PC-9 (cell line): Measurements from ENCODE around the gene TMC8. TPM values are rescaled to one million over a fixed set of nuclear protein-coding genes. Genes with fewer than 3 reads are reported as not detected.

ENCODE experiments used
- BruUV-seq: library from RNA; stranded (reverse); fragments of 400-500 nt; replicated peaks from 2 replicates; lab custom pipeline; 2021; lab: Mats Ljungman, UMichigan
- CTCF ChIA-PET: fragments of 300-600 bp; sonication (Branson Sonifier 250); formaldehyde crosslinking; loops from one replicate; lab custom pipeline; 2022; ENCODE audit warnings: antibody characterized with exemption; lab: Charles Lee
- POLR2A ChIA-PET: fragments of 300-600 bp; sonication (Branson Sonifier 250); formaldehyde crosslinking; loops from one replicate; lab custom pipeline; 2022; ENCODE audit warnings: antibody characterized with exemption; ENCODE audit not compliant: unreplicated experiment; lab: Charles Lee
- DNase-seq, 2 experiments: peaks; one replicate each; pipeline versions ENCODE4 v3.0.0 to v3.0.0-alpha.2; 2015 to 2022; ENCODE audit warnings: mixed read lengths in 1 of 2
- H2AFZ ChIP-seq: fragments of 200-600 bp; sonication (generic); 2 replicates; pipeline ENCODE4 v1.8.1; 2017; ENCODE audit warnings: antibody characterized with exemption
- H3F3A ChIP-seq: fragments of 200-600 bp; sonication (generic); 2 replicates; pipeline ENCODE4 v1.8.1; 2017; ENCODE audit warnings: antibody characterized with exemption, mild to moderate bottlenecking, low read depth; ENCODE audit not compliant: insufficient read depth
- H3K27ac ChIP-seq: fragments of 200-600 bp; sonication (generic); 2 replicates; pipeline ENCODE4 v1.6.1; 2016; ENCODE audit warnings: mixed run types
- H3K27me3 ChIP-seq: fragments of 200-600 bp; sonication (generic); 2 replicates; pipeline ENCODE4 v1.6.1; 2016; ENCODE audit warnings: low read depth, mixed run types; ENCODE audit not compliant: insufficient read depth
- H3K36me3 ChIP-seq: fragments of 200-600 bp; sonication (generic); 2 replicates; pipeline ENCODE4 v1.6.1; 2016; ENCODE audit warnings: low read depth, mixed run types
- H3K4me1 ChIP-seq: fragments of 200-600 bp; sonication (generic); replicated peaks from 2 replicates; pipeline ENCODE4 v1.6.1; 2016; ENCODE audit warnings: mixed run types; ENCODE audit not compliant: insufficient read depth
- H3K4me2 ChIP-seq: fragments of 200-600 bp; sonication (generic); 2 replicates; pipeline ENCODE4 v1.6.1; 2017; ENCODE audit warnings: mixed run types
- H3K4me3 ChIP-seq: fragments of 200-600 bp; sonication (generic); 2 replicates; pipeline ENCODE4 v1.6.1; 2016; ENCODE audit warnings: mixed run types
- H3K79me2 ChIP-seq: fragments of 200-600 bp; sonication (generic); 2 replicates; pipeline ENCODE4 v1.6.1; 2017; ENCODE audit warnings: low read depth, mixed run types
- H3K9me2 ChIP-seq: fragments of 200-600 bp; sonication (generic); 2 replicates; pipeline ENCODE4 v1.8.1; 2017; ENCODE audit warnings: mild to moderate bottlenecking; ENCODE audit not compliant: insufficient read depth
- H3K9me3 ChIP-seq: fragments of 200-600 bp; sonication (generic); 2 replicates; pipeline ENCODE4 v1.8.1; 2016; ENCODE audit warnings: low read depth; ENCODE audit not compliant: insufficient read depth
- H4K20me1 ChIP-seq: fragments of 200-600 bp; sonication (generic); 2 replicates; pipeline ENCODE4 v1.8.1; 2017; ENCODE audit not compliant: insufficient read depth
- EZH2 ChIP-seq: fragments of 200-600 bp; sonication (generic); IDR thresholded peaks from 2 replicates; pipeline ENCODE4 v1.8.0; 2017; ENCODE audit warnings: antibody characterized with exemption, low read depth
- intact Hi-C: fragments of 100-400 bp; cut with micrococcal nuclease; formaldehyde crosslinking; loops from one replicate; pipeline ENCODE4 v1.10.0; 2022; ENCODE audit not compliant: unreplicated experiment
- total RNA-seq: library from RNA; stranded (reverse); gene quantifications from 2 replicates; pipeline ENCODE4 v1.2.3, GENCODE V29; 2021
- TF ChIP-seq, protein P1 (sequence below): fragments of 200-600 bp; sonication (generic); conservative IDR thresholded peaks from 2 replicates; pipeline ENCODE4 v1.6.1; 2017; ENCODE audit warnings: mixed run types, antibody characterized with exemption, mild to moderate bottlenecking, moderate library complexity

TMC8 gene
- total RNA-seq, 1 experiment from 2014 or later: 1.9 TPM

DNA sequence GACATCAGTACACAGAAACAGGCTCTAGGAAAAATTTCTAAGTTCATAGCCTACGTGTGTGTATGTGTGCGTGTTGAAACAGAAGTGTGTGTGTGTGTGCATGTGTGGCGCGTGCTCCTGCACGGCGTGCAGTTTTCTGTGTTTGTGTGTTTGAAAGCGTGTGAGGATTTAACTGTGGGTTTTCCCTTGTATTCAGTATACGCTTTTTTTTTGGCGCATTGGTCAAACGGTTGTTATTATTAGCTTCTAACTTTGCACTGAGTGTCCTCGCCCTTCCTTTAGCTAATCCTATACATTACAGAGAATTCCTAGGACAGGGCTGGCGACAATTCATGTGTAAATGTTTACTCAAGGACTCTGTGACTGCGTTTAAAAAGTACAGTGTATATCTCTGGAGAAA is 25.0 kb upstream of the TMC8 start:
- Histone ChIP-seq H3K27ac (no peak overlapping the region), H2AFZ (no peak overlapping the region), H3K36me3 (no peaks in the 10 kb centered on the region), H3K4me2 (no peak overlapping the region), H3K4me1 (no peaks in the 10 kb centered on the region), H3K4me3 (no peak overlapping the region), H3K9me3 (no peaks in the 10 kb centered on the region), H3K27me3 (no peaks in the 10 kb centered on the region), H3F3A (no peaks in the 10 kb centered on the region), H3K79me2 (no peaks in the 10 kb centered on the region), H3K9me2 (no peaks in the 10 kb centered on the region), H4K20me1 (no peaks in the 10 kb centered on the region)
- CTCF ChIA-PET: no interaction called here
- POLR2A ChIA-PET: interaction anchor here (0.6 to 0.7 kb wide), 2 partner anchors 9 to 1456 kb away, joined by 4 to 5 read pairs; no protein-coding TSS in a partner anchor
- no peak for TF ChIP-seq EZH2
- TF ChIP-seq, protein P1, sequence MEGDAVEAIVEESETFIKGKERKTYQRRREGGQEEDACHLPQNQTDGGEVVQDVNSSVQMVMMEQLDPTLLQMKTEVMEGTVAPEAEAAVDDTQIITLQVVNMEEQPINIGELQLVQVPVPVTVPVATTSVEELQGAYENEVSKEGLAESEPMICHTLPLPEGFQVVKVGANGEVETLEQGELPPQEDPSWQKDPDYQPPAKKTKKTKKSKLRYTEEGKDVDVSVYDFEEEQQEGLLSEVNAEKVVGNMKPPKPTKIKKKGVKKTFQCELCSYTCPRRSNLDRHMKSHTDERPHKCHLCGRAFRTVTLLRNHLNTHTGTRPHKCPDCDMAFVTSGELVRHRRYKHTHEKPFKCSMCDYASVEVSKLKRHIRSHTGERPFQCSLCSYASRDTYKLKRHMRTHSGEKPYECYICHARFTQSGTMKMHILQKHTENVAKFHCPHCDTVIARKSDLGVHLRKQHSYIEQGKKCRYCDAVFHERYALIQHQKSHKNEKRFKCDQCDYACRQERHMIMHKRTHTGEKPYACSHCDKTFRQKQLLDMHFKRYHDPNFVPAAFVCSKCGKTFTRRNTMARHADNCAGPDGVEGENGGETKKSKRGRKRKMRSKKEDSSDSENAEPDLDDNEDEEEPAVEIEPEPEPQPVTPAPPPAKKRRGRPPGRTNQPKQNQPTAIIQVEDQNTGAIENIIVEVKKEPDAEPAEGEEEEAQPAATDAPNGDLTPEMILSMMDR: no peak
- intact Hi-C loops: no loop called here
- BruUV-seq: no TSS peak
- no peak for DNase-seq

DNA sequence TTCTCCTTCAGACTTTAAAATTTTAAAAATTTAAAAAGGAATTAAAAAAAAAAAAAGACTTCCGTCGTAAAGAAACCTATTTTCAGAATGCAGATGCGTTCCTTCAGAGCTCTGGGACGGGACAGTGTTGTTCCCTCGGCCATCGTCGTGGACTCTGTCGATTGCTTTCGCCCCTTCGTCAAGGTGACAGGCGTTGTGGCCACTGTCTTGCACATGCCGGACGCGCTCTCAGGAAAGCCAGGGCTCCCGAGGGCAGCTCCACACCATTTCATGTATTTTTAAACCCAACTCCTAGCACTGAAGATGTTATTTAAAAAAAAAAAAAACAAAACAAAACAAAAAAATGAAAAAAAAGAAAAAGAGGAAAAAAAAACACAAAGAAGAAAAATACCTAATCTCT is 24.4 kb upstream of the TMC8 start:
- H3K79me2 ChIP-seq: no peaks in the 10 kb centered on the region
- no peak overlapping the region for H3K27ac ChIP-seq
- POLR2A ChIA-PET: interaction anchor here (0.7 kb wide), 1 partner anchor 93 kb away, joined by 12 read pairs; no protein-coding TSS in a partner anchor
- CTCF ChIA-PET: no interaction called here
- H3K4me1 ChIP-seq: no peaks in the 10 kb centered on the region
- H3F3A ChIP-seq: no peaks in the 10 kb centered on the region
- no peak for DNase-seq
- H4K20me1 ChIP-seq: no peaks in the 10 kb centered on the region
- no peaks in the 10 kb centered on the region for H3K27me3 ChIP-seq
- BruUV-seq: no TSS peak
- H3K9me2 ChIP-seq: no peaks in the 10 kb centered on the region
- no peak for TF ChIP-seq EZH2
- no peaks in the 10 kb centered on the region for H3K36me3 ChIP-seq
- no peak overlapping the region for H2AFZ ChIP-seq
- no peak overlapping the region for H3K4me2 ChIP-seq
- H3K4me3 ChIP-seq: no peak overlapping the region
- intact Hi-C loops: no loop called here
- H3K9me3 ChIP-seq: no peaks in the 10 kb centered on the region

GRCh38 chr17:78107457-78107856 is 23.1 kb upstream of the TMC8 start:
- H4K20me1 ChIP-seq: no peaks in the 10 kb centered on the region
- H2AFZ ChIP-seq: no peak overlapping the region
- POLR2A ChIA-PET: no interaction called here
- no peaks in the 10 kb centered on the region for H3K4me1 ChIP-seq
- no peak overlapping the region for H3K4me2 ChIP-seq
- H3K9me3 ChIP-seq: no peaks in the 10 kb centered on the region
- no peak overlapping the region for H3K27ac ChIP-seq
- H3K4me3 ChIP-seq: no peak overlapping the region
- no peaks in the 10 kb centered on the region for H3K9me2 ChIP-seq
- no peak for DNase-seq
- no TSS peak for BruUV-seq
- intact Hi-C loops: no loop called here
- H3K36me3 ChIP-seq: no peaks in the 10 kb centered on the region
- no peaks in the 10 kb centered on the region for H3K27me3 ChIP-seq
- no peaks in the 10 kb centered on the region for H3K79me2 ChIP-seq
- H3F3A ChIP-seq: no peaks in the 10 kb centered on the region
- TF ChIP-seq, protein P1: no peak
- no peak for TF ChIP-seq EZH2
- CTCF ChIA-PET: no interaction called here
